ENCODE results near the gene CDC42SE2.

Gene CDC42SE2

GRCh38 chr5:131281868-131282234, 18.0 kb downstream of the CDC42SE2 start:
- Histone ChIP-seq H2AFZ (ENCODE audit: low read length) (no peak overlapping the region), H3K27ac (ENCODE audit: low read depth, low read length, poor library complexity, severe bottlenecking) (peak overlapping the region; percentile 66), H3F3A (ENCODE audit: insufficient read depth, low read length) (no peaks in the 10 kb centered on the region; the same call in 1 of the 2 replicates), H3K9ac (ENCODE audit: low read length) (peak overlapping the region; percentile 49), H3K27me3 (ENCODE audit: insufficient read depth, low read length) (no peaks in the 10 kb centered on the region), H3K4me3 (ENCODE audit: low read depth, low read length, poor library complexity, severe bottlenecking) (peak overlapping the region; percentile 28), H3K79me2 (ENCODE audit: insufficient read depth, low read length) (peaks cover 94% of the 10 kb centered on the region), H3K9me3 (ENCODE audit: low read length) (no peaks in the 10 kb centered on the region), H3K9me2 (ENCODE audit: low read depth, low read length) (no peaks in the 10 kb centered on the region), H3K36me3 (ENCODE audit: insufficient read depth, low read length) (0 out of 2 replicates have a peak, but pooled peaks cover 12% of the 10 kb centered on the region), H3K4me2 (ENCODE audit: low read length) (peak overlapping the region; percentile 53), H3K4me1 (ENCODE audit: insufficient read depth, low read length, severe bottlenecking) (peaks cover 49% of the 10 kb centered on the region), H4K20me1 (ENCODE audit: insufficient read depth, low read length) (no peaks in the 10 kb centered on the region)
- TF ChIP-seq CTCF (IDR thresholded peaks at IDR 0.05; ENCODE audit: low read length) = no peak
- no peak for TF ChIP-seq EZH2 (IDR thresholded peaks at IDR 0.05; ENCODE audit: borderline replicate concordance, low read length)

- H3K36me3 ChIP-seq (ENCODE audit: insufficient read depth, low read length) = peaks cover 12% of the 10 kb centered on the region; the same call in 1 of the 2 replicates
- no peak overlapping the region for H3K9ac ChIP-seq (ENCODE audit: low read length)
- no peaks in the 10 kb centered on the region for H4K20me1 ChIP-seq (ENCODE audit: insufficient read depth, low read length)
- peak overlapping the region; percentile 53; the same call in 1 of the 2 replicates for H3K4me2 ChIP-seq (ENCODE audit: low read length)
- peaks cover 94% of the 10 kb centered on the region for H3K79me2 ChIP-seq (ENCODE audit: insufficient read depth, low read length)
- no peak overlapping the region for H2AFZ ChIP-seq (ENCODE audit: low read length)
- H3K4me1 ChIP-seq (ENCODE audit: insufficient read depth, low read length, severe bottlenecking) = peaks cover 49% of the 10 kb centered on the region
- H3K9me2 ChIP-seq (ENCODE audit: low read depth, low read length) = no peaks in the 10 kb centered on the region
- TF ChIP-seq EZH2 (IDR thresholded peaks at IDR 0.05; ENCODE audit: borderline replicate concordance, low read length) (no peak), CTCF (IDR thresholded peaks at IDR 0.05; ENCODE audit: low read length) (no peak)
- H3K27ac ChIP-seq (ENCODE audit: low read depth, low read length, poor library complexity, severe bottlenecking) = peak overlapping the region; percentile 66
- H3F3A ChIP-seq (ENCODE audit: insufficient read depth, low read length) = no peaks in the 10 kb centered on the region; the same call in 1 of the 2 replicates
- H3K4me3 ChIP-seq (ENCODE audit: low read depth, low read length, poor library complexity, severe bottlenecking) = no peak overlapping the region
- no peaks in the 10 kb centered on the region for H3K27me3 ChIP-seq (ENCODE audit: insufficient read depth, low read length)
- no peaks in the 10 kb centered on the region for H3K9me3 ChIP-seq (ENCODE audit: low read length)
Observed at GRCh38 chr5:131282235-131282634, 18.4 kb downstream of the CDC42SE2 start.

GRCh38 chr5:131285703-131286399, 22.0 kb downstream of the CDC42SE2 start:
- no peak for TF ChIP-seq EZH2 (IDR thresholded peaks at IDR 0.05; ENCODE audit: borderline replicate concordance, low read length)
- TF ChIP-seq CTCF (IDR thresholded peaks at IDR 0.05; ENCODE audit: low read length) = no peak
- Histone ChIP-seq H3K4me2 (ENCODE audit: low read length) (no peak overlapping the region), H3K27me3 (ENCODE audit: insufficient read depth, low read length) (no peaks in the 10 kb centered on the region), H3F3A (ENCODE audit: insufficient read depth, low read length) (no peaks in the 10 kb centered on the region; the same call in 1 of the 2 replicates), H3K9me2 (ENCODE audit: low read depth, low read length) (no peaks in the 10 kb centered on the region), H3K27ac (ENCODE audit: low read depth, low read length, poor library complexity, severe bottlenecking) (no peak overlapping the region), H3K36me3 (ENCODE audit: insufficient read depth, low read length) (peaks cover 22% of the 10 kb centered on the region; the same call in 1 of the 2 replicates), H3K4me1 (ENCODE audit: insufficient read depth, low read length, severe bottlenecking) (peaks cover 39% of the 10 kb centered on the region), H3K9me3 (ENCODE audit: low read length) (no peaks in the 10 kb centered on the region), H3K79me2 (ENCODE audit: insufficient read depth, low read length) (peaks cover 94% of the 10 kb centered on the region), H3K9ac (ENCODE audit: low read length) (no peak overlapping the region), H2AFZ (ENCODE audit: low read length) (no peak overlapping the region), H4K20me1 (ENCODE audit: insufficient read depth, low read length) (no peaks in the 10 kb centered on the region), H3K4me3 (ENCODE audit: low read depth, low read length, poor library complexity, severe bottlenecking) (no peak overlapping the region)

Data from OCI-LY1 (cell line).